GM12878 (cell line): ENCODE measurements around the gene MATN4.

Experiments
- BRCA1 ChIP-seq: IDR thresholded peaks from 2 replicates; pipeline ENCODE4 v1.6.1; 2011; ENCODE audit warnings: low read depth, low read length, improper control_type of control experiment
- TAF1 ChIP-seq: IDR thresholded peaks from 2 replicates; pipeline ENCODE4 v1.6.1; 2011; ENCODE audit warnings: mild to moderate bottlenecking, low read depth, low read length, borderline replicate concordance
- TF ChIP-seq, protein P1 (sequence below): IDR thresholded peaks from 2 replicates; pipeline ENCODE4 v1.6.1; 2011; ENCODE audit warnings: low read depth, low read length, improper control_type of control experiment, borderline replicate concordance

DNA sequence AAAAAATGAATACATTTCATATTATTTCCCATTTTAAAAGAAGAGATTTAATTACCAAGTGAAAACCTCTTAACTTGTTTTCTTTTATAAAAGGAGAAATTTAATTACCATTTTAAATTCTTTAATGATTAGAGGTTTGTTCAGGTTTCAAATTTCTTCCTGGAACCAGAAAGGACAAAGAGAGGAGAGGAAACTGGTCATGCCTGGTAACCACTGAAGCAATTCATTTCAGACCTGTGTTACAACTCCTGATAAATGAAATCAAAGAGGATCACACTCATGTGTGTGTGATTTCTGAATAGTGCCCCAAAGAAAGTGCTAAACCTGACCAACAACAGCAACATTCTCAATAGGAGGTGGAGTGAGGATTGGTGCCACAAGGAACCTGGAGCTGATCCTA lies 41.1 kb downstream of the MATN4 start:
- no peak for TF ChIP-seq TAF1
- TF ChIP-seq, protein P1, sequence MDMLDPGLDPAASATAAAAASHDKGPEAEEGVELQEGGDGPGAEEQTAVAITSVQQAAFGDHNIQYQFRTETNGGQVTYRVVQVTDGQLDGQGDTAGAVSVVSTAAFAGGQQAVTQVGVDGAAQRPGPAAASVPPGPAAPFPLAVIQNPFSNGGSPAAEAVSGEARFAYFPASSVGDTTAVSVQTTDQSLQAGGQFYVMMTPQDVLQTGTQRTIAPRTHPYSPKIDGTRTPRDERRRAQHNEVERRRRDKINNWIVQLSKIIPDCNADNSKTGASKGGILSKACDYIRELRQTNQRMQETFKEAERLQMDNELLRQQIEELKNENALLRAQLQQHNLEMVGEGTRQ: no peak
- TF ChIP-seq BRCA1: no peak
